Amniotic stem cell (primary cell): ENCODE data around the gene KATNBL1.
A peak's percentile ranks its signal among the peaks of the same experiment; 100 is the strongest.

Source experiments
- DNase-seq: peaks from one replicate; lab custom pipeline; 2025; lab: John Stamatoyannopoulos, UW

The KATNBL1 gene

DNA sequence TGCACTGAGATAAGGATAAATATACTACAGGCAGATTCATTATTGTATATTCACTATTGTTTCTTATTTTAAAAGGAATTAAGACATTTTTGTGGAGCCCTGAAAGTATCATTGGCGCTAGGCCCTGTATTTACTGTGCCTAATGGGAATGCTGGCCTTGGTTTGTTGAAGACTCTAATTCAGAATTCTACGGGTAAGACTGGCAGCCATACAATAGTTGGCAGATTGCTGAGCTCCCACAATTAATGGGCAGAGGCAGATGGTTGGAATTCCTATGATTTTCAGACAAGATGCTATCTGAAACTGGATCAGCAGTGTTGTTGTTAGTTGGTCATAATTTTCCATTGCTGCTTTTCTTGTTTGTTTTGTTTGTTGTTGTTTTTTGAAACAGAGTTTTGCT lies 93.3 kb downstream of the KATNBL1 start:
- DNase-seq, result no peak

DNA sequence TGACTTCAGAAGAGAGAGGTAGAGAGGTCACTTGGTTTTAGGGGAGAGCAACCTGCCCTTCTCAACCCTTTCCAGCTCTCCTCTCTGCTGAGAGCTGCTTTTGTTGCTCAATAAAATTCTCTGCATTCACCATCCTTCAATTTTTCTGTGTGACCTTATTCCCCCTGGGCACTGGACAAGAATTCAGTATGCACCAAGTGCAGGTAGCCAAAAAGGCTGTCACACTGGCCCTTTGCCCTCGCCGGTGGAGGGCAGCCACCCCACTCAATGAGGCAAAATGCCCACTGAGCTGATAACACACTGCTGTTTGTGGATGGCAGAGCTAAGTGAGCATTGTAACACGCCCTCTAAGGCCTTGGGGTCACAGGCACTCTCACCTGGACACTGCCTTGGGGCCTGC lies 95.2 kb downstream of the KATNBL1 start:
- DNase-seq, result no peak

DNA sequence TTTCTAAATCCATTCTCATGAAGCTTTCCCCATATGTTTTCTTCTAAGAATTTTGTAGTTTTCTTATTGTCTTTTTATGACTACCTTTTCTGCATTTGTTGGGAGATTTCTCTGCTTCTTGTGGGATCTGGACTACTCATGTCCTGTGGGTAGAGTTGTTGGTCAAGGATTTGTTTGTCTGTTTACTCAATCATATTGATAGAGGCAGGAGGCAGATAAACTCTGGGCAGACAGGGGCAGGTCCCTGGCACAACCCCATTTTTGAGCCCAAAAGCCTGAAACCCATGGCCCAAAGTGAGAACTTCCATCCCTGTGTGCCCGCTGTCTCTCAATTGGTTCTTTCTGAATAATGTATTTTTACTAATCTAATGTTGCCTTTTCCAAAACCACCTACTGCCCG lies 95.7 kb downstream of the KATNBL1 start:
- DNase-seq, result no peak

DNA sequence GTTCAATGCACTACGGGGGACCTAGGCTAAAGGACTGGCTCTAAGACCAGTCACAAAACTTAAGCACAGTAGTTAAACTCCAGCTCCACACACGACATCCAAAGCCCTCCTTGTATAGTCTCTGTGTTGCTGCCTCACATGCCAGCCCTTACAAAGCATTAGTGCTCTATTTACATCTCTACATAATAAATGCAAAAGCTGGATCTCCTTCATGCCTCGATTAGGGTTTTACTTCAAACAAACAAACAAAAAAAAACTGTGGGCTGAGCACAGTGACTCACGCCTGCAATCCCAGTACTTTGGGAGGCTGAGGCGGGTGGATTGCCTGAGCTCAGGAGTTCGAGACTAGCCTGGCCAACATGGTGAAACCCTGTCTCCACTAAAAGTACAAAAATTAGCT lies 98.4 kb downstream of the KATNBL1 start:
- no peak for DNase-seq

DNA sequence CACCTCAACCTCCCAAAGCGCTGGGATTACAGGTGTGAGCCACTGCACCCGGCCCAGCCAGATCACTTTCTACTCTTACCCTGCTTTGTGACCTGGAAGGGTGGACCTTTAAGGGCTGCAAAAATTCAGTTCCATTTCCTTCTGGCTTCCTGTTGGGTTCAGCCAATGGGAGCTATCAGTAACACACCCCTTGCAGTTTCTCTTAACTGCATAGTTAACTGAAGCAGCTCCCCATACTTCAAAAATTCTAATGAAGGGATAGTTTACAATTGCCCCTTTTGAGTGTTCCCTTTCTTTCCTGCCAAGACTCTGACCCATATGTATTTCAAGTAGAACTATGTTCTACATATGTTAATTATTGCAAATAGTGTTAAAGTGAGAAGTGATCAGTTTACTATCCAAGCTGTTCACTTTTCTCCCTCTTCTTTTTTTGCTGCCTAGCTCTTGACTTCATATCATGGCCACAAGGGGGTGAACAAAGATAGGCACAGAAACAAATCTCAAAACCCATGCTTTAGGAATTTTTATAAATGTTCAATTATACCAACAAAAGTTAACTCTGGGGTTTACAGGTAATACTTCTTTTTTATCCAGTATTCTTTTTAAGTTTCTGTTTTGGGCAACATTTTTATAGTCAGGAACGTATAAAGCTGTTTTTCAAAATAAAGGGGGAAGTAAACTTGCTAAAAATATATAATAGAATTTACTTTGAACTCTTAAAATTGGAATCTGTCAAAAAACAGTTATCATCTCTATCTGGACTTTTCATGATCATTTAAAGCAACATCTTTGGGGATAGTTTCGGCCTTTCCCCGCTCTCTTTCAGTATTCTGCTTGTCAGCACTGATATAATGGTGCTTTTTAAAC lies 99.9 kb downstream of the KATNBL1 start:
- peak; percentile 30 for DNase-seq

DNA sequence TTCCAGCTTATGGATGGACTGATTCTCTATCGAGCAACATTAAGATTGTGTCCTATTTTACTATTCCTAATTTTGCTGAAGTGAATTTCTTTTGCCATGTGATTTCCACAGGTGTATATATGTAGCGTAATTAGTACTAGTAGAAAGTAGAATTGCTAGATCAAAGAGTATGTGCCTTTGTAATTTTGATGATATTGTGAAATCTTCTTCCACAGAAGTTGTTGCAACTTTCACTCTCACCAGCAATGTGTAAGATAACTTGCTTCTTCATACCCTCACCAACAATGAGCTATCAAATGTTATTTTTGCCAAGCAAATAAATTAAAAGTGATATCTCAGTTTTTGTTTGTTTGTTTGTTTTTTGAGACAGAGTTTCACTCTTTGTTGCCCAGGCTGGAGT lies 102.6 kb downstream of the KATNBL1 start:
- DNase-seq, result no peak

DNA sequence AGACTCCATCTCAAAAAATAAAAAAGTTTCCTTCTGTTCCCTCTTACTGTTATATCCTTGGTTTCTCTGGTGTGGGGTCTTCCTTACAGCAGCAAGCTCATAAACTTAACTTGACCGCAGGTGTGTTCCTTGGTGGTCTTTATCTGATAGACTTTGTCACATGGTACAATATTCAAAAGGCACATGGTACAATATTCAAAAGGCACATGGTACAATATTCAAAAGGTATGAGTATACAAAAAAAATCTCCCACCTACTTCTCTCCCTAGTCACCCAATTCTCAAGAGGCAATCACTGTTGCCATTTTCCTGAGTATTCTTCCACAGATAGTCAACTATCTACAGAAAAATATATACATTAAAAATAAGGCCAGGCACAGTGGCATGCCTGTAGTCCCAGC lies 103.5 kb downstream of the KATNBL1 start:
- no peak for DNase-seq

DNA sequence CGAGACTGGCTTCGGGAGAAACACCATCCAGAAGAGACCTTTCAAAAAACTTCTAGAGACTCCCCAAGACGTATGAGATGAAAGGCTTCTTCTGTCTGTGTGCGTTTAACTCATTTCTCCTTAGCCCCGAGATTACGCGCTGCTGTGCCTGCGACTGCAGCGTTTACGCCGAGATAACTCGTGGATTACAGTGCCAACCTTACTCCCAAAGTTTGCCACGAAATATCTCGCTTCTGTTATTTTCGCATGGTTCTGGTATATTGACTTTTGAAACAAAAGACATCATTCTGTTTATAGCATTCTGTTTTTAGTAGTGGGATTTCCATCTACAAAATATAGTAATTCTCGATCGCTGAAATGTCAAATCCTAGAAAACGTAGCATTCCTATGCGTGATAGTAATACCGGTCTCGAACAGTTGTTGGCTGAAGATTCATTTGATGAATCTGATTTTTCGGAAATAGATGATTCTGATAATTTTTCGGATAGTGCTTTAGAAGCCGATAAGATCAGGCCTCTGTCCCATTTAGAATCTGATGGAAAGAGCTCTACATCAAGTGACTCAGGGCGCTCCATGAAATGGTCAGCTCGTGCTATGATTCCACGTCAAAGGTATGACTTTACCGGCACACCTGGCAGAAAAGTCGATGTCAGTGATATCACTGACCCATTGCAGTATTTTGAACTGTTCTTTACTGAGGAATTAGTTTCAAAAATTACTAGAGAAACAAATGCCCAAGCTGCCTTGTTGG lies 107.5 kb downstream of the KATNBL1 start:
- DNase-seq, result no peak

DNA sequence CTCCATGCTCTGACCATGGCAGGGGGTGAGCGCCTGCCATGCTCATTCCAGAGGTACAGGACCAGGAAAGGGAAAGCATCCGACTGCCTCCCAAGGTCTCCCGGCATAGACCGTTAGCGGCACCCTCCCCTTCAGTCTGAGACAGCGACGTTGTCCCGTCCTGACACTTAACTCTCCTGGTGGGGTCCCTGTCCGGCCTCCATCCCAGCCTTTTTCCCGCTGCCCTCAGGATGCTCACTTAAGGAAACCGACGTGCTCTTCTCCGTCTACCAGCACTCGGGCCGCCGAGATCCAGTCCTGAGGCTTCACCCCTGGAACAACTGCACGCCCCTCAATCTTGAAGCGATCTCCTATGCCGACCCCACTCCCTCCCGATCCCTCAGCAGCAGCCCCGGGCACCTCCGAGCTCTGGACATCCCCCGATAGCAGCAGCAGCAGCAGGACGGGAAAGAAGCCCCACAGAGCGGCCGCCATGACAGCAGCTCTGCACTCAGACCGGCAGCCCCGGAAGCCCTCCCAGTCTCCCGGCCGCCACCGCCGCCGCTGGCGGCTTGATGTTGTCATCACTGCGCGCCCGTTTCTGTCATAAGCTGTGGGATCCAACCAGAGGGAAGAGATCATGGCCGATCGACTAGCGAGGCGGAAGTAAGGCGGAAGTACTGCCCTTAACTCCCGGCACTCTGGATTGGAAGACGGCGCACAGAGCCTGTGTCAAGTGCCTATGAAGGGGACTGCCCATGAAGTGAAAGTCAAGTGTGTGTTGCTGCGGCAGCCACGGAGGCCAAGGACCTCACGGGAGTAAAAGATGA lies 108.3 kb downstream of the KATNBL1 start, which contains the start of the genes EMC7 and PGBD4:
Gene EMC7 (minus strand): TSS at position 497 of the 809 bp plus-strand sequence. CDS start 23 bp downstream, at position 474.
Gene PGBD4 (plus strand): TSS at position 718 of the 809 bp plus-strand sequence. CDS start 449 bp downstream, outside the sequence.
- DNase-seq, result peak; percentile 99

DNA sequence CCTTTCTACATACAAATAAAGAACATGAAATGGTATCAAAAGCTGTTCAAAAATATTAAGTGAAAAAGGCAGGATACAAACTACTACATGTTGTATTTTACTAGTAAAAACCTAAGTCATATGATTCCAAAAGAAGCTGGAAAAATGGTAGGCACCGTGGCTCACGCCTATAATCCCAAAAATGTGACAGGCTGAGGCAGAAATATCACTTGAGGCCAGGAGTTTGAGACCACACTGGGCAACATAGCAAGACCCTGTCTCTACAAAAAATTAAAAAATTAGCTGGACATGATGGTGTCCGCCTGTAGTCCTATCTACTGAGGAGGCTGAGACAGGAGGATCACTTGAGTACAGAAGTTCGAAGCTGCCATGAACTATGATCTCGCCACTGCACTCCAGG lies 110.0 kb downstream of the KATNBL1 start:
- no peak for DNase-seq
